ENCODE measurements around the gene CHST8.

CHST8 gene

DNA sequence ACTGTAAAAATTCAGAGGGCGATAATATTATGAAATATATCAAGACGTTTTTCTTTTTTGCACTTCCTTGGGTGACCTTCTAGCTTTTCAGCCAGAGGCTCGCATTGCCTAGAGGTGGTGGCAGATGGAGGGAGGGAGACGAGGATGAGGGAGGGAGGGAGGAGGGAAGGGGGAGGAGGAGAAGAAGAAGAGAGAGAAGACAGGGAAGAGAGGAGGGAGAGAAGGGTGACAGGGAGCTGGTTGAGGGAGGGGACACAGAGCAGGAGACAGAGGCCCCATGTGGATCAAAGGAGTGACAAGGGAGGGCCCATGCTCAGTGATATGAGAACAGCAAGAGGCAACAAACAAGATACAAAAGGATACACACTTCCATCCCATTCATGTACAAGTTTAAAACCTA is 166.9 kb downstream of the CHST8 start:
- no peak overlapping the region for H4K8ac ChIP-seq (ENCODE audit: low read length)
- no peaks in the 10 kb centered on the region for H3K9me3 ChIP-seq (ENCODE audit: control insufficient read depth, low read length)
- peaks cover 42 to 83% of the 10 kb centered on the region in 2 experiments for H3K27me3 ChIP-seq (ENCODE audit: control insufficient read depth in 1 of 2, insufficient read depth in 1 of 2, low read length in 2 of 2)
- no peak overlapping the region for H2BK120ac ChIP-seq (ENCODE audit: low read depth, low read length)
- H3K4me2 ChIP-seq (ENCODE audit: low read length, poor library complexity, severe bottlenecking), result no peak overlapping the region
- no peak overlapping the region for H2AK5ac ChIP-seq (ENCODE audit: low read length, severe bottlenecking)
- no peak overlapping the region for H2BK15ac ChIP-seq (ENCODE audit: low read depth, poor library complexity, severe bottlenecking)
- no peak overlapping the region for H3K4ac ChIP-seq (ENCODE audit: low read depth in 1 of 2, low read length in 2 of 2)
- peak overlapping the region in 1 of 2 experiments; percentile 38 for H3K23ac ChIP-seq (ENCODE audit: low read length in 2 of 2)
- no peak overlapping the region for H3K14ac ChIP-seq (ENCODE audit: low read length in 2 of 2)
- H3K9ac ChIP-seq (ENCODE audit: low read length), result no peak overlapping the region
- H2AFZ ChIP-seq (ENCODE audit: low read depth, low read length), result no peak overlapping the region
- H4K91ac ChIP-seq (ENCODE audit: low read length), result no peak overlapping the region
- DNase-seq, result no peak
- WGBS, result 51% methylated on average over 4 of the region's 4 CpGs
- no peak overlapping the region for H2BK12ac ChIP-seq (ENCODE audit: low read length in 2 of 2)
- H3K18ac ChIP-seq (ENCODE audit: low read depth in 1 of 2, low read length in 2 of 2), result no peak overlapping the region
- no peak overlapping the region for H3K4me3 ChIP-seq (ENCODE audit: insufficient read depth in 1 of 2, low read depth in 1 of 2, low read length in 2 of 2)
- H2BK5ac ChIP-seq (ENCODE audit: low read depth, low read length, poor library complexity, severe bottlenecking), result no peak overlapping the region
- H3K27ac ChIP-seq (ENCODE audit: low read length, poor library complexity, severe bottlenecking), result no peak overlapping the region
- H3K79me1 ChIP-seq (replicated peaks; ENCODE audit: low read length, poor library complexity, severe bottlenecking), result no peaks in the 10 kb centered on the region
- H3K4me1 ChIP-seq (ENCODE audit: control insufficient read depth, insufficient read depth, low read depth, low read length), result no peaks in the 10 kb centered on the region
- no peaks in the 10 kb centered on the region for H3K36me3 ChIP-seq (ENCODE audit: control insufficient read depth in 1 of 2, insufficient read depth in 2 of 2, low read depth in 1 of 2, low read length in 2 of 2)

DNA sequence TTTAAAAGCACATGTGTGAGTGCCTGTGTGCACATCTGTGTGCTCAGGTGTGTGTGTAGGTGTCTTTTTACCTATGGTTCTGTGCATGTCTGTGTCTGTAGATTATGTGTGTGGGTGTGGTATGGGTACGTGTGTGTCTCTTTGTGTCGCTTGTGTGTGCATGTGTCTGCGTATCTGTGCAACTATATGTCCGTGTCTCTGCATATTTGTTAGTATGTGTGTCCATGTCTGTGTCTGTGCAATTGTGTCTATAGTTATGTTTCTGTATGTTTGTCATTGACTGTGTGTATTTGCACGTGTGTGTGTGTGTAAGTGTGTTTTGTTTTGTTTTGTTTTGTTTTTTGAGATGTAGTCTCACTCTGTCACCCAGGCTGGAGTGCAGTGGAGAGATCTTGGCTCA is 167.6 kb downstream of the CHST8 start:
- no peak overlapping the region for H3K23ac ChIP-seq (ENCODE audit: low read length in 2 of 2)
- WGBS, result 77% methylated on average over 5 of the region's 5 CpGs
- H3K4me3 ChIP-seq (ENCODE audit: insufficient read depth in 1 of 2, low read depth in 1 of 2, low read length in 2 of 2), result no peak overlapping the region

DNA sequence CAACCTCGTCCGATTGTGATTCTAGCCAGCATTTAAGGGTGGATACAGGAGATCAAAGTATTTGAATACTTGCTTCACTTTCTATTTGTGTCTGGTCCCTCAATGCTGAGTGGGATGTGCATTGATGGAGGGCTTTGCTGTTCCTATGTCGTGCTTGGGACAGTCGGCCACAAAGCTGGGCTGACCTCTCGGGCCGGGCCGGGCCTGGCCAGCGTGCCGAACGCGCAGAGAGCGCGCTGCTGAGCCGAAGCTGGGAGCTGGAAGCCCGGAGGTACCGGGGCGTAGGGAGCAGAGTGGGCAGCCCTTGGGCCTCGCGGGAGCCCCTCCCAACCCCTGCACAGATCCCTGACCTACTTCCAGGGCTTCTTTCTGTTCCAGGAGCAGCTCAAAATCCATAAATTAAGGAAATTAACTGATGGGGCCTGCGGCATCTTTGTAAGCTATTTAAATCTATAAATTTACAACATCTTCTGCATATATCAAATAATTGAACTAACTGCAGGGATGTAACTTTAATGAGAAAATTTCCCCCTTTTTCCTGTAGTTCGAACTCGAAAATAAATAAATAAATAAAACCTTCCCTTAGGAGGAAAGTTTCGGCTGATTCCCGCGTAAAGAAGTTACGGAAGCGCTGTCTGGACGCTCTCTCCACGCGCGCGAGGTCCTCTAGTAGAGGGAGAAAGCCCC is 173.1 kb downstream of the CHST8 start:
- H2BK12ac ChIP-seq (ENCODE audit: low read length in 2 of 2), result no peak overlapping the region
- H3K36me3 ChIP-seq (ENCODE audit: control insufficient read depth in 1 of 2, insufficient read depth in 2 of 2, low read depth in 1 of 2, low read length in 2 of 2), result peaks cover 0 to 5% of the 10 kb centered on the region in 2 experiments
- H3K4me2 ChIP-seq (ENCODE audit: low read length, poor library complexity, severe bottlenecking), result peak overlapping the region; percentile 89
- no peak overlapping the region for H3K14ac ChIP-seq (ENCODE audit: low read length in 2 of 2)
- no peaks in the 10 kb centered on the region for H3K9me3 ChIP-seq (ENCODE audit: control insufficient read depth, low read length)
- H3K79me1 ChIP-seq (replicated peaks; ENCODE audit: low read length, poor library complexity, severe bottlenecking), result peaks cover 6% of the 10 kb centered on the region
- H3K9ac ChIP-seq (ENCODE audit: low read length), result peak overlapping the region; percentile 82
- peaks cover 13 to 50% of the 10 kb centered on the region in 2 experiments for H3K27me3 ChIP-seq (ENCODE audit: control insufficient read depth in 1 of 2, insufficient read depth in 1 of 2, low read length in 2 of 2)
- peak overlapping the region; percentile 16 to 67 for H3K18ac ChIP-seq (ENCODE audit: low read depth in 1 of 2, low read length in 2 of 2)
- peak overlapping the region; percentile 86 for H4K8ac ChIP-seq (ENCODE audit: low read length)
- peaks cover 15% of the 10 kb centered on the region for H3K4me1 ChIP-seq (ENCODE audit: control insufficient read depth, insufficient read depth, low read depth, low read length)
- peak overlapping the region; percentile 52 for H3K27ac ChIP-seq (ENCODE audit: low read length, poor library complexity, severe bottlenecking)
- H3K23ac ChIP-seq (ENCODE audit: low read length in 2 of 2), result no peak overlapping the region
- WGBS, result 25% methylated on average over 19 of the region's 32 CpGs
- H2BK120ac ChIP-seq (ENCODE audit: low read depth, low read length), result peak overlapping the region; percentile 66
- peak overlapping the region; percentile 72 for H2AFZ ChIP-seq (ENCODE audit: low read depth, low read length)
- peak; percentile 22 for DNase-seq
- no peak overlapping the region for H2AK5ac ChIP-seq (ENCODE audit: low read length, severe bottlenecking)
- peak overlapping the region; percentile 20 to 47 for H3K4ac ChIP-seq (ENCODE audit: low read depth in 1 of 2, low read length in 2 of 2)
- peak overlapping the region; percentile 91 for H2BK15ac ChIP-seq (ENCODE audit: low read depth, poor library complexity, severe bottlenecking)
- H2BK5ac ChIP-seq (ENCODE audit: low read depth, low read length, poor library complexity, severe bottlenecking), result no peak overlapping the region
- peak overlapping the region; percentile 49 to 76 for H3K4me3 ChIP-seq (ENCODE audit: insufficient read depth in 1 of 2, low read depth in 1 of 2, low read length in 2 of 2)
- peak overlapping the region; percentile 61 for H4K91ac ChIP-seq (ENCODE audit: low read length)

More for the DNA sequence above, 167.6 kb downstream of the CHST8 start:
- H4K91ac ChIP-seq (ENCODE audit: low read length), result no peak overlapping the region
- H3K79me1 ChIP-seq (replicated peaks; ENCODE audit: low read length, poor library complexity, severe bottlenecking), result no peaks in the 10 kb centered on the region
- peaks cover 39 to 77% of the 10 kb centered on the region in 2 experiments for H3K27me3 ChIP-seq (ENCODE audit: control insufficient read depth in 1 of 2, insufficient read depth in 1 of 2, low read length in 2 of 2)
- H3K18ac ChIP-seq (ENCODE audit: low read depth in 1 of 2, low read length in 2 of 2), result no peak overlapping the region
- H3K4me1 ChIP-seq (ENCODE audit: control insufficient read depth, insufficient read depth, low read depth, low read length), result peaks cover under 1% of the 10 kb centered on the region
- H2BK12ac ChIP-seq (ENCODE audit: low read length in 2 of 2), result no peak overlapping the region
- no peak overlapping the region for H2AK5ac ChIP-seq (ENCODE audit: low read length, severe bottlenecking)
- no peaks in the 10 kb centered on the region for H3K9me3 ChIP-seq (ENCODE audit: control insufficient read depth, low read length)
- no peak overlapping the region for H3K14ac ChIP-seq (ENCODE audit: low read length in 2 of 2)
- no peak overlapping the region for H3K27ac ChIP-seq (ENCODE audit: low read length, poor library complexity, severe bottlenecking)
- DNase-seq, result no peak
- H3K36me3 ChIP-seq (ENCODE audit: control insufficient read depth in 1 of 2, insufficient read depth in 2 of 2, low read depth in 1 of 2, low read length in 2 of 2), result no peaks in the 10 kb centered on the region
- H2BK120ac ChIP-seq (ENCODE audit: low read depth, low read length), result no peak overlapping the region
- no peak overlapping the region for H2BK15ac ChIP-seq (ENCODE audit: low read depth, poor library complexity, severe bottlenecking)
- H3K4ac ChIP-seq (ENCODE audit: low read depth in 1 of 2, low read length in 2 of 2), result no peak overlapping the region
- H3K4me2 ChIP-seq (ENCODE audit: low read length, poor library complexity, severe bottlenecking), result no peak overlapping the region
- H2AFZ ChIP-seq (ENCODE audit: low read depth, low read length), result no peak overlapping the region
- no peak overlapping the region for H2BK5ac ChIP-seq (ENCODE audit: low read depth, low read length, poor library complexity, severe bottlenecking)
- no peak overlapping the region for H3K9ac ChIP-seq (ENCODE audit: low read length)
- no peak overlapping the region for H4K8ac ChIP-seq (ENCODE audit: low read length)

DNA sequence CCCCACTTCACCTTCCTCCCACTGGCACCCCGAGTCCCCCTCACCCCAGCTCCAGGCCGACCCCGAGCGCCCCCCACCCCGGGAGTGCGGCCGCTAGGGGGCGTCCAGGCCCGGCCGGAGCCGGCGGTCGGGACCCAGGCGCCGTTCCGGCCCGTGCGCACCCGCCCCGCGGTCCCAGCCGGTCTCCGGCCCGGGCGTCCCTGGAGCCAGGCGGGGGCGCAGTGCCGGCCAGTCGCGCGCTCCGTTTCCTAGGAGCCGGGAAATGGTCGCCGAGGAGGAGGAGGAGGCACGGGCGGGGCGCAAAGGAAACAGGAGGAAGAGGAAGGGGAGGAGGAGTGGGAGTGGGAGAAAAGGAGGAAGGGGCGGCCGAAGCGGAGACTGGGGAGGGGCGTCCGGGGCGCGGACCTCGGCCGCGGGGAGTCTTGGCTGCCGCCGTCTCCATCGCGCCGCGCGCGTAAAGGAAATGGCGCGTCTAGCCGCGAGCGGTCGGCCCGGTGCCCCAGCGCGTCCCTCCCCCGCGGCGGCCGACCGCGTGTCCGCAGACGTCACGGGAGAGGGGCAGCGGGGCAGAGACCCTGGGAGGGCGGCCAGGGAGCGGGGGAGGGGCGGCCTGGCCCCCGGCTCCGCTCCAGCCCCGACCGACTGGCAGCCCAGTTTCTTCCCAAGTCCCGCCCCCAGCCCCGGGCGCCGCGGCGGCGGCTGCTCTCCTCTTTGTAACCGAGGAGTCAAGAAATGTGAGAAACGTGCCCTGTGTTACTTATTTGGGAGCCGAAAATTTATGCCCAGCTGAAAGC is 173.8 kb downstream of the CHST8 start:
- H3K4me1 ChIP-seq (ENCODE audit: control insufficient read depth, insufficient read depth, low read depth, low read length), result peaks cover 15% of the 10 kb centered on the region
- under 1% methylated on average over 67 of the region's 92 CpGs for WGBS
- H3K27me3 ChIP-seq (ENCODE audit: control insufficient read depth in 1 of 2, insufficient read depth in 1 of 2, low read length in 2 of 2), result peaks cover 13 to 46% of the 10 kb centered on the region in 2 experiments
- H3K9ac ChIP-seq (ENCODE audit: low read length), result peak overlapping the region; percentile 82
- peak overlapping the region; percentile 89 for H3K4me2 ChIP-seq (ENCODE audit: low read length, poor library complexity, severe bottlenecking)
- peak overlapping the region; percentile 72 to 76 for H3K4me3 ChIP-seq (ENCODE audit: insufficient read depth in 1 of 2, low read depth in 1 of 2, low read length in 2 of 2)
- no peaks in the 10 kb centered on the region for H3K9me3 ChIP-seq (ENCODE audit: control insufficient read depth, low read length)
- H2BK5ac ChIP-seq (ENCODE audit: low read depth, low read length, poor library complexity, severe bottlenecking), result no peak overlapping the region
- H2BK12ac ChIP-seq (ENCODE audit: low read length in 2 of 2), result no peak overlapping the region
- peak overlapping the region; percentile 67 for H2AFZ ChIP-seq (ENCODE audit: low read depth, low read length)
- H3K27ac ChIP-seq (ENCODE audit: low read length, poor library complexity, severe bottlenecking), result peak overlapping the region; percentile 78
- peak overlapping the region; percentile 77 to 83 for H3K4ac ChIP-seq (ENCODE audit: low read depth in 1 of 2, low read length in 2 of 2)
- peak overlapping the region; percentile 88 to 94 for H3K18ac ChIP-seq (ENCODE audit: low read depth in 1 of 2, low read length in 2 of 2)
- H3K14ac ChIP-seq (ENCODE audit: low read length in 2 of 2), result peak overlapping the region in 1 of 2 experiments; percentile 91
- DNase-seq, result peak; percentile 85
- no peak overlapping the region for H3K23ac ChIP-seq (ENCODE audit: low read length in 2 of 2)
- H2BK120ac ChIP-seq (ENCODE audit: low read depth, low read length), result peak overlapping the region; percentile 66
- peaks cover 0 to 10% of the 10 kb centered on the region in 2 experiments for H3K36me3 ChIP-seq (ENCODE audit: control insufficient read depth in 1 of 2, insufficient read depth in 2 of 2, low read depth in 1 of 2, low read length in 2 of 2)
- H3K79me1 ChIP-seq (replicated peaks; ENCODE audit: low read length, poor library complexity, severe bottlenecking), result peaks cover 10% of the 10 kb centered on the region
- H4K91ac ChIP-seq (ENCODE audit: low read length), result peak overlapping the region; percentile 74
- no peak overlapping the region for H2AK5ac ChIP-seq (ENCODE audit: low read length, severe bottlenecking)
- peak overlapping the region; percentile 91 for H2BK15ac ChIP-seq (ENCODE audit: low read depth, poor library complexity, severe bottlenecking)
- H4K8ac ChIP-seq (ENCODE audit: low read length), result peak overlapping the region; percentile 86
